Renal cortical epithelial cell (primary cell): Measurements from ENCODE around the gene PTPRZ1. TPM values are rescaled to one million over a fixed set of nuclear protein-coding genes. Genes with fewer than 3 reads are reported as not detected.

Source experiments
- DNase-seq: peaks from one replicate; pipeline ENCODE4 v3.0.0-alpha.2; 2011; ENCODE audit warnings: low read depth
- total RNA-seq: library from RNA; depleted of rRNA; stranded (reverse); fragments of >200 nt; gene quantifications from 2 replicates; pipeline ENCODE4 v1.2.3, GENCODE V29; 2014

Gene PTPRZ1
- total RNA-seq, result not detected in 2 replicates

DNA sequence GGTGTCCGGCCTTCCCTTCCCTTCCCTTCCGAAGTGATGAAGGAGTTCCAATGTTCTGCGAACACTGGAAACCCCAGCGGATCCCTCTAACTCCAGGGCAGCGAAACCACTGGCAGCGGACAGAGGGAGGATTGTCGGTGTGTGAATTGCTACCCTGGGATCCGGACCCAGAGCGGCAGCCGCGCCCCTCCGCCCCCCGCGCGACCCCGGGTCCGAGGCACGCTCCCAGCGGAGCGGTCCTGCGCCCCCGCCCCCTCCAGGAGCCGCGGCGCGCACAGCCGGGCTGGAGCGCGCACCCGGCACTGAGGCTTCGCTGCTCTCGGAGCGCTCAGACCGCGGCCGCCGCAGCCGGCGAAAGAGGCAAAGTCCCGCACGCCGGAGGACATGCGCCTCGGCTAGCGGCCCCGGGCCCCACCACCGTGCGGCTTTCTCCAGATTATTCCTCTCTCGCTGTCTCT, at the start of gene PTPRZ1:
PTPRZ1 (plus strand) TSS at position 331 of the 458 bp plus-strand sequence. CDS start 339 bp downstream, outside the sequence.
- DNase-seq, result no peak

- DNase-seq, result no peak
These were observed 48.7 kb upstream of the PTPRZ1 start for GRCh38 chr7:121824276-121824675.

- no peak for DNase-seq
These were observed 41.6 kb upstream of the PTPRZ1 start for GRCh38 chr7:121831351-121831750.

- DNase-seq, result no peak
These were observed 41.2 kb upstream of the PTPRZ1 start for GRCh38 chr7:121831801-121832200.

- DNase-seq, result no peak
These were observed 40.6 kb upstream of the PTPRZ1 start for GRCh38 chr7:121832347-121832746.

GRCh38 chr7:121833991-121834390, 39.0 kb upstream of the PTPRZ1 start:
- DNase-seq, result no peak

DNA sequence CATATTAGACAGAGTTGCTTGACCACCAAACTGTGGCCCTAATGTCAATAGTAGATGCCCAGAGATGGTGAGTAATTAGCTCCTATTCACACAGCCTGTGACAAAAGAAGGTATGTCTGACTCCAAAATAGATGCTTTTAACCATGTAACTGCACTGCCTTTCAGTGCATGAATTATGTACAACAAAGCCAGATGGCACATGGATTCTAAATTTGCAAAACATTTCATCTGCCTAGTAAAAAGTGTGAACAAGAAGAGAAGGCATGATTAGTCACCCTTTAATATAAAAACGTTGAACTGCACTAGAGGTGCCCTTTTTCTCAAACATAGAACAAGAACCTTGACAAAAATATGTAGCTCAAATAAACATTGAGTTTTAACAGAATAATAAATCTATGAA, 35.5 kb upstream of the PTPRZ1 start:
- DNase-seq, result no peak

DNA sequence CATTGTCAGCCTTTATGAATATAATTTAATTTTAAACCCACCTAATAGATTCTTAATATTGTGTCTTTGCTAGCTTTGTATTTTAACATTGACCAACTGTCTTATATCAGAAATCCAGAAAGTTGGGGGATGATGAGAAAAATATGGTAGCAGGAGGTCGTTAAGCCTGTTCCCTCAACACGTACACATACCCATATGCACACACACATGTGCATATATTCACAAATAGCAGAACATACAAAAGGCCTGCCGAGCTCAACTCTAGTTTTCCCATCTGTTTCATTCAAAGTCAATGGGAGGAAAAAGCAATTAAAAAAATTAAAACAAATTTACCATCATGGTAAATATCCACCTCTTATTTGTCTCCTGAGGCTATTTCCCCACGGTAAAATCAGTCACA, 25.9 kb upstream of the PTPRZ1 start:
- no peak for DNase-seq

DNA sequence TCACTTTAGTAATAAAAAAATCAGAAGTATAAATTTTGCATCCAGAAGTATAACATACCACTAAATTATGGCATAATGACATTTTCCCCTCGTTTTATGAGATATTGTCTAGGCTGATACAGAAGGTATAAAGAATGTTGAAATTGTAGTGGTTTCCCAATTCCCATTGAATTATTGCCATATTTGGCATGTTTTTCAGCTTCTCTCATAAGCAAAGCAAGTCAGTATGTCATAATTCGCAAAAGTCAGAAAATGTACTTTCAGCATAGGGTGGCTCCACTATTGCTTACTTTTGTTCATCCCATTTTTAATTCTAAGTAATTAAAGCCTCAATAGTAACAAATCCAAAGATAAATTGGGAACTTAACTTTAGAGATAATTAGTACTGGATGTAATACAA, 19.7 kb upstream of the PTPRZ1 start:
- no peak for DNase-seq

DNA sequence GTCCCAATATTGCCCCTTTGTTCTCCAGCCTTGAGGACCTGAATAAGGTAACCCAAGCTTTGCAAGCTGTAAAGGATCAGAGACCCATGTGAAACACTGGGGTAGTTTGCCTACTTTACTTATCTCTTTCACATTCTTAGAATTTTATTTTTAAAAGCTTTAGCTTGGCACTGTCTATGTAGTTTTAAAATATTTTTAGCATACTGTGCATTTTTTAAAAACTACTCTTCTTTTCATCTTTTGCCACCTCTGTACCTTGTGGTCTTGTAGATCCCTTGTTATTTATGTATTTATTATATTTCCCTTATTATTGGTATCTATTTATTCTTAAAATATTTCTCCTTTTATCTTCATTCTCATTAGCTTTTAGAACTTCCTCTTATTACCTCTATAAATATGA, 12.0 kb upstream of the PTPRZ1 start:
- DNase-seq, result no peak

GRCh38 chr7:121862591-121862990, 10.4 kb upstream of the PTPRZ1 start:
- no peak for DNase-seq

DNA sequence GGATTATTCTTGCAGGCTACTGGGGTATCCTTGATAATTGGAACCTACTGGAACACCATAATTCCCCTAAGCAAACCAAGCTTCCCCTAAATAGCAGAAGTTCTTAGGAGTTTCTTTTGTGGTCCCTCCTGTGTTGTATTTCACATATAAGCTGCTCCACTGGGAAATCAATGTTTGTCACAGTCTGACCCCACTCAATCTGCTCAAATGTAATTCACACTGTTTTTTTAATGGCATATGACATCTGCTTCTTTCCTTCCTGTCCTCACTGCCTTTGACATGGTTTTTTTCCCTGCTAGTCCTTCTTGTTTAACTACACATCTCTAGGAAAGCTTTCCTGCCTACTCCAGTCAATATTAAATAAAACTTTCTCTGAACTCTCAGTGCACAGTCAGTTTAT, 1.8 kb upstream of the PTPRZ1 start:
- DNase-seq, result no peak

- no peak for DNase-seq
These were observed 581 bp downstream of the PTPRZ1 start for GRCh38 chr7:121873289-121874194.

DNA sequence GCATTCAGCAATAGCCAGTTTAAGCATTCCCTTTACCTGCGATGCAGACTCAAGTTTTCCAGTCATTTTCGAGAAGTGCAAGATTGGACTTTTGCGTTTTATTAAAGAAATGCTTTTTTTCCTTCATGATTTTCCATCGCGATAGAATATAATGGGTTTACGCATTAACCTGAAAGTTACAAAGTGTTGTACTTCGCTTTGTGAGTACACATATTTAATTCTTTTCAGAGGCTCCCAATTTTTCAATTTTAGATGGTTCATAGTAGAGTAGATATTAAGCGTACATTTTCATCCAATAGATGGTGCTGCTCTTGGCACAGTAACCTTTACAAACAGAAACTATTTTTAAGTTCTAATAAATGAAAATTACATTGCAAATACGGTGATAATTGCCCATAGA, 1.3 kb downstream of the PTPRZ1 start:
- DNase-seq, result no peak

DNA sequence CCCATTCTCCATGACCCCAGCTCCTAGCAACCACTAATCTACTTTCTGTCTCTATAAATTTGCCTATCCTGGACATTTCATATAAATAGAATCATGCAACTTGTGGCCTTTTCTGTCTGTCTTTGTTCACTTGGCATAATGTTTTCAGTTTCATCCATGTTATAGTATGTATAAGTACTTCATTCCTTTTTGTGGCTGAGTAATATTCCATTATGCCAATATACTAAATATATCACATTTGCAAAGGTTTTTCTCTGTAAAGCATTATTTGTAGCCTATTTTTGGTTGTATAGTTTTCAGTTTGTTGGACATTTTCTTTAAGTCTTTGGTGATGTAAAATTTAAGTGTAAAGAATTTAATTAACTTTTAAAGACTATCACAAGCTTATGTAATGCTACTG, 2.2 kb downstream of the PTPRZ1 start:
- no peak for DNase-seq

DNA sequence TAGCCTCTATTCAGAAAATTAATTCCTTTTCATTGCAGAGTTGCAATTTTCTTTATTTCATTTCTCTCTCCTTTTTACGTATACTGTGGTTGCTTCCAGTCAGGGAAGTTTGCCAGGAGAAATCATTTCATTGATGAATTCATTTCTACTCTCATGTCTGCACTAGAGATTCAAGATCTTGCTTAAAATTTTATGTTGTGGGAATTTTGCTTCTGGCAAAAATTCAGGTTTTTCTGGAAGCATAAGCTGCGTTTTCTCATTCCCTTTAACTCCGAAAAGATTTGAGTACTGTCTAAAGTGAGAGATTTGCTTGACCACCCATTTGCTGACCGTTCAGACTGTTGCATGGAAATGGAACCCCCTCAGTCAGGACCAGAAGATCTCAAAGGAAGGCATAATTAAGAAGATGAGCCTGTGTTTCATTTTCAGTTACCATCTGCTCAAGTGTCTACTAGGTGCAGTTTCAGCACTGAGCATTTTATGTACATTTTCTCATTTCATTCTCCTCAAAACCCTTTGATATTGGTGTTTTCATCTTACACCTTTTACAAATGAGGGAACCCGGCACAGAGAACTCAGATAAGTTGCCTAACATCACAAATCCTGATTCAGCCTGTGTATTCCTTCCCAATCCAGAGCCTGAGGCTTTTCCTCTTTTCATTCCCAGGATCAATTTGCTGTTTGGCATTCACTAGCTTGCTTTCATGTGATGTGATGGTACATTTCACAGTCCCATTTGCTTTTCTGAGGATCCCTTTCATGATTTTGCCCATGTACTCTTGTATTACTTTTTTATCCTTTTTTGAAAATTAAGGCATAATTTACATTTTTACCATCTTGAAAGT, 3.9 kb downstream of the PTPRZ1 start:
- no peak for DNase-seq

GRCh38 chr7:121878918-121879464, 6.0 kb downstream of the PTPRZ1 start:
- DNase-seq, result no peak

DNA sequence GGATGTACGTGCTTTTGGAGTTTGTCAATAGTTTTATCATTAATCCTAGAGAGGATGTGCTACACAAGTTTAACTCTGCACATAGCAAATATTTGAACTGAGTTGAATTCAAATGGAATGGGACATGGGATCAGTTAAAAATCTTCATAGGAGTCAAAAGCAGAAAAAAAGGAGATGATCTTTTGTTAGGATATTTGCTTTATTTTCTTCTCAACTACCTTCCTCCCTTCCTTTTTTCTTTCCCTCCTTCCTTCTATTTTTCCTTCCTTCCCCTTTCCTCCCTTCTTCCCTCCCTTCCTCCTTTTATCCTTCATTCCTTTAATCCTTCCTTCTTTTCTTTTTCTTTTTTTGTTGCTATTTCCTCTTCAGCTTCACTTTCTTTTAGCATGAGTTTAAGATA, 6.6 kb downstream of the PTPRZ1 start:
- no peak for DNase-seq

DNA sequence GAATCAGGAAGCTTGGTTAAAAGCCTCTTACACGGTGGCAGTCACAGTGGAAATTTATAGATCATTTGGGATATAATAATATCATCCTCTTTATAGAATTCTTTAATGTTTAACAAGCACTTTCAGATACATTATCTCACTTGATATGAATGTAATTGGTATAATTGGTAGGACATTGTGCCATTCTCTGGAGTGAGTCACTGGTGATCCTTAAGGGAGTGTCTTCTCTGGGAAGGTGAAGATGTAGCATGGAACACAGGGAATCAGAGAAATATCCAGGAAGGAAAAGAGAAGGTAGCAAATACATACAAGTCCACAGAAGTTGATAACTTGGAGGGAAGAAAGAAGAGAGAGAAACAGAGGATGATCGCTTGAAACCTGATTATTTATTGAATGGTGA, 9.8 kb downstream of the PTPRZ1 start:
- DNase-seq, result no peak

GRCh38 chr7:121885166-121885920, 12.4 kb downstream of the PTPRZ1 start:
- no peak for DNase-seq

DNA sequence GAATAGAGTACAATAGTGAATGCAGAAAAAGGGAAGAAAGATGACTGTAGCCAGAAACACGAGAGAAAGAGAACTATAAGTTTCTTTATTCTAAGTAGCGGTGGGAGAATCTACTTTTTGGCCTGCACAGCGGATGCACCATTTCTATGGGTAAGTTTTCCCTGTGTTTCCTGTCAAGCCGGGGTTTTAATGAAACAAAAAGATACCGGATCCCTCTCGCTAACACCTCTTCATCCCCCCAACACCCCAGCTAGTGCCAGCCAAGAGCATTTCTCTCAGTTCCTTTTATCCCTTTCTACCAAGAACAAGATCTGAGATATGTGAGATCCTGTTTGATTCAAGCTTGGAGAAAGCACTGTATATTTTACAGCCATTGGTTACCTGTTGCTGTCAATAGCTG, 14.7 kb downstream of the PTPRZ1 start:
- DNase-seq, result no peak

DNA sequence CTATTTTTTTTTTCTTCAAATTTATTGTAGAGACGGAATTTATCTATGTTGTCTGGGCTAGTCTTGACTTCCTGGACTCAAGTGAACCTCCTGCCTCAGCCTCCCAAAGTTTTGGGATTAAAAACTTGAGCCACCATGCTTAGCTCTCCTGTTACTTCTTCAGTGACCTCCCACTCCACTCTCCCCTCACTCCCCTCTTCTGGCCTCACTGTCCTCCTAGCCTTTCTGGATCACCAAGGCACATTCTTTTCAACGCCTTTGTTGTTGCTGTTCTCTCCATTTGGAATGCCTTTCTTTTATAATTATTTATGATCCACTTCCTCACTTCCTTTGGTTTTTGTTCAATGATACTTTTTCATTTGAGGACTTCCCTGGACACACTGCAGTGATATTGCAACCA, 17.9 kb downstream of the PTPRZ1 start:
- no peak for DNase-seq
